Right ventricle myocardium superior (tissue), 1 donor: ENCODE results near the gene GRHL1. TPM values are rescaled to one million over a fixed set of nuclear protein-coding genes. Genes with fewer than 3 reads are reported as not detected.

Experiments
- ATAC-seq: fragments of 200-7000 bp; cut with Tn5 transposase; one replicate; pipeline ENCODE4 v1.9.1; 2020; ENCODE audit warnings: mild to moderate bottlenecking; ENCODE audit not compliant: poor library complexity
- DNase-seq: peaks from one replicate; pipeline ENCODE4 v3.0.0-alpha.2; 2020
- intact Hi-C: fragments of 100-400 bp; cut with DNase I; formaldehyde crosslinking; loops from one replicate; pipeline ENCODE4 v1.11.2; 2022
- total RNA-seq: library from RNA; stranded (reverse); fragmentation: NEBNext Ultra II Directional; extraction: Animal tissue kit (Norgen Biotek cat#: 25700); gene quantifications from one replicate; pipeline ENCODE4 v1.2.1, GENCODE V29; 2021
- donor health status: DM: no; HTN: yes; CAD: no; lungs with severe emphysema.

Gene GRHL1
- total RNA-seq, 1 donor from 2014 or later: 1.0 TPM

GRCh38 chr2:9945596-9945995 is 5.9 kb upstream of the GRHL1 start:
- no peak for DNase-seq
- intact Hi-C loops: no loop called here
- ATAC-seq: no peak

DNA sequence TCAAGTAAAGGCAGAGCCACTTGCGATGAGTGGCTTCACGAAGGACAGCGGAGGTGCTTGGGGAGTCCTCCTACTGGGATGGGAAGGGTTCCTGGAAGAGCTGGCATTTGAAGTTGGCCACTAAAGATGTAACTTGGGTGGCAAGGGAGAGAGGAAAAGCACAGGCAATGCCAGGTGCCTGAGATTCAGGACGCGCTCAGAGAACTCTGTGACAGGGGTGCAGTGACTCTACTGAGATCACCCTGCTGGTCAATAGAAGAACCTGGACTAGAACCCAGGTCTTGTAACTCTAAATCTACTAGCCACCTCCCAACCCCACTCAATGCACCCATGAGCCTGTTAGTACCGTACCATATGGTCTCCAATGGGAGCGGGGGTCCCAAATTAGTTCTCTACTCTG is 5.4 kb upstream of the GRHL1 start:
- ATAC-seq (no peak), DNase-seq (no peak)
- intact Hi-C loops: no loop called here

- ATAC-seq: no peak
- intact Hi-C loops: no loop called here
- DNase-seq: no peak
Observed at GRCh38 chr2:9946818-9947217, 4.7 kb upstream of the GRHL1 start.

GRCh38 chr2:9948721-9949120 is 2.8 kb upstream of the GRHL1 start:
- no peak for ATAC-seq
- intact Hi-C loops: no loop called here
- DNase-seq: no peak

GRCh38 chr2:9949239-9949991 is 2.1 kb upstream of the GRHL1 start:
- intact Hi-C loops: no loop called here
- DNase-seq: no peak
- ATAC-seq: no peak

GRCh38 chr2:9949992-9950520 is 1.4 kb upstream of the GRHL1 start:
- DNase-seq: no peak
- intact Hi-C loops: no loop called here
- ATAC-seq: no peak

DNA sequence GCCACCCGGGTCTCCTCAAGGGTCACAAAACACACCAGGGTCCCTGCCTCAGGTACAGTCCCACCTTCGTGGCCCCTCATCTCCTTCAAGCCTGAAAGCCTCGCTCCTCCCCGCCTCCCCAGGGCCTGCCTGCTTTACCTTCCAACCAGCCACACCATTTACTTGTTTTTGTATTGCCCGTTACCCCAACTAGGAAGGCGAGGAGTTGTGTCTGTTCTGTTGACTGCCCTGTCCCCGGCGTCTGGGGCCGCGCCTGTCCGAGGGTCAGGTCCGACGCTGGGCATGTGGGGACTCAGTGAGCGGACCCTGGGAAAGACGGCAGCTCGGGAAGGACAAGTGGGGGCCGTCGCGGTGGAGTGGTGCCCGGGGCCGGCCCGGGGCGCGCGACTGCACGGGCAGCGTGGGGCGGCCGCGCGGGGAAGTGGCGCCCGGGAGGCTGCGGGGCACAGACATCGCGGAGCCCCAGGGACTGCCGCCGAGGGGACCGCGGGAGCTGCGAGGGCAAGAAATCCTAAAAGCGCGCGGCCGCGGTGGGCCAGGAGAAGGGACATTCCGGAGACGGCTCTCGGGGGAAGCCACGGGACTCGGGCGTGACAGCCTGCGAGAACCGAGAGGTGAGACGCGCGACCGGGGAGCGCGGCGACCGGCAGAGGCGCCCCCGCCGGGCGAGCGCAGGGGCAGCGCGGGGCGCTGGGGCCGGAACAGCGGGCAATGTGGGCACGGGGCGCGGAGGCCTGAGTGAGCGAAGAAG is 797 bp upstream of the GRHL1 start:
- intact Hi-C loops: no loop called here

GRCh38 chr2:9951272-9951521 is 296 bp upstream of the GRHL1 start:
- DNase-seq: no peak
- intact Hi-C loops: no loop called here
- no peak for ATAC-seq

More for the DNA sequence above, 797 bp upstream of the GRHL1 start:
- ATAC-seq (peak; percentile 45), DNase-seq (peak; percentile 67)

DNA sequence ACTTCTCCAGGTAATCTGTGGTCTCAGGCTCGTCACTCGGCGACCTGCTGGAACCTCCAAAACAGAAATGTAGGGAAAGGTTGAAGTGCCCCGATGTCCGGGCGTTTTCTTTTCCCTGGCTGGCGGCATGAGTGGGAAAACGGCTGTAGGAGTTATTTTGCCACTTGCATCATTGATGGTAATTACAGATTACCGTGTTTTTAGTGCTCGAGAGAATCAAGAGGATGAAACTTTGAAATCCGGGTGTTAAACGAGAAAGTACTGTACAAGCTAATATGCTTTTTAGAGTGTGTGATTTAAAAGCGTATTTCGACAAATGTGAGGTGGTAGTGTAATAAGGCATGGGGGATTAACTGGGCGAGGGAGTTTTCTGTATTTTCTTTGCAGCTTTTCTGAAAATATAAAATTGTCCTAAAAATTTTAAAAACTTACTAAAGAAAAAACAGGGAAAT is 819 bp downstream of the GRHL1 start:
- no peak for DNase-seq
- intact Hi-C loops: no loop called here
- ATAC-seq: no peak

DNA sequence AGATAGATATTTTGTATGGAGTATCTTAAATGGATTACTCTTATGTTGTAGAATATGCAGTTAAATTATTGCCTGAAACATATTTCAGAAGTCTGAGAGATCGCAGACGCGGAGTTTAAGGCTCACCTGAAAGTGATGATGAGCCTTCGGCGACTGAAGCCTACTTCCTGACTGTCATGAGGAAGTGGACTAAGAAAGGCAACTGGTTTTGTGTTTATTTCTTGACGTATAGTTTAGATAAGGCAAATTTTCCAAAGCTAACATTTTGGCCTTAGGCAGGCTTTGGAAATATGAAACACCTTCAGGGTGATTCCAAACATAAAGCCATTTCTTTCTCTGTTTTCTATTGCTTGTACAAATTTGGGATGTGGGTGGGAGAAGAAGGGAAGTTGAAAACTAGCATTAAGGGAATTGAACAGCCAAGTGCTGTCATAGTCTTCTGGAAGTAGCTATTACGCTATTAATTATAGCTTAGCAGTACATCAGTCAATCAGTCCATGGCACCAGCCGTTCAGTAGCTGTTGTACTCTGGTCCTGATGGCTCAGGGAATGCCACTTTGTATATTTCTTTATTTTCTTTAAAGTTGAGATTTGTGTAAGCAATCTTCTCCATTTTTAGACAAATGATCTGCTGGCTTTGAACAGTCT is 1.5 kb downstream of the GRHL1 start:
- ATAC-seq (no peak), DNase-seq (no peak)
- intact Hi-C loops: no loop called here

DNA sequence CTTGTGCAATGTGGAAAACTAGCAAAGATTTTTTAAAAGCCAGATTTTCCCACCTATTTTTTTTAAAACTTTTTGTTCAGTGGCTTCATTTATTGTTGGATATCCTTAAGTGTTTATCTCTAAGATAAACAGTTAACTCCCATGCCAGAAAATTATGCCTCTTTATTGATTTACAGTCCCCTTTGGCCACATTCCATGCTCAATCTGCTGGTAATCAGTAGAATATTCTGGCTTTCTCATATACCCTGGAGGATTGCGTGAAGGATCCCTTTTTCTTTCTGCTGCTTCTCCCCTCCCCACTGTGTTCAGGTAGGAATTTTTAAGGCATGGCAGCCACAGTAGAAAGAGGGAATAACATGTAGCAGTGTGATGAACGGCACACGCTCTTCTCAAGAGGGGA is 2.6 kb downstream of the GRHL1 start:
- ATAC-seq (no peak), DNase-seq (no peak)

DNA sequence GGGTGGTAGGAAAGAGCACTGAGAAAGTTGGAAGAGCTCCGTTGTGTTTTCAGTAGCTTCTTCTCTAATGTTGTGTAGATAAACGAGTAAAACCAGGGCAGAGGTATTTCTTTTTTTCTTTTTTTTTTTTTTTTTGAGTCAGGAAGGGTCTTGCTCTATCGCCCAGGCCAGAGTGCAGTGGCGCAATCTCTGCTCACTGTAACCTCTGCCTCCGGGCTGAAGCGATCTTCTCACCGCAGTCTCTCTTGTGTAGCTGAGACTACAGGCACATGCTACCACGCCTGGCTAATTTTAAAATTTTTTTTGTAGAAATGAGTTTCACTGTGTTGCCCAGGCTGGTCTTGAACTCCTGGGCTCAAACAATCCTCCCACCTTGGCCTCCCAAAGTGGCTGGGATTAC is 6.6 kb downstream of the GRHL1 start:
- intact Hi-C loops: no loop called here
- ATAC-seq (no peak), DNase-seq (no peak)

More for the DNA sequence above, 2.6 kb downstream of the GRHL1 start:
- intact Hi-C loops: no loop called here

DNA sequence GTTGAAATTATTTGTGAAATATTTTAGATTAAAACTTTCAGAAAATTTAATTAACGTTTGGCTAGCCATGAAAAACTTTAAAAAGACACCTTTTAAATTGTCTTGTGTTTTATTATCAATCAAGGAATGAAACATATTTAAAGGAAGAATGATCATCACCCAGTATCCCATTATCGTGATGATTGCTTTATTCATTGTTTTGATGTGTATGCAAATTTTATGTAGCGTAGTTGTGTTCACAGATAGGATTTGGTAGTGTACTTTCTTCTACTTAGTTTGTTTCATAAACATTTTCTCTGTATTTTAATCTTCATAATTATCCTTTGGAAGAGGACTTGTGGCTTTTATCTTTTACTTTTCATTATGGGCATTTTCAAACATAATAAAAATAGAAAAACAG is 7.8 kb downstream of the GRHL1 start:
- ATAC-seq: no peak
- intact Hi-C loops: no loop called here

DNA sequence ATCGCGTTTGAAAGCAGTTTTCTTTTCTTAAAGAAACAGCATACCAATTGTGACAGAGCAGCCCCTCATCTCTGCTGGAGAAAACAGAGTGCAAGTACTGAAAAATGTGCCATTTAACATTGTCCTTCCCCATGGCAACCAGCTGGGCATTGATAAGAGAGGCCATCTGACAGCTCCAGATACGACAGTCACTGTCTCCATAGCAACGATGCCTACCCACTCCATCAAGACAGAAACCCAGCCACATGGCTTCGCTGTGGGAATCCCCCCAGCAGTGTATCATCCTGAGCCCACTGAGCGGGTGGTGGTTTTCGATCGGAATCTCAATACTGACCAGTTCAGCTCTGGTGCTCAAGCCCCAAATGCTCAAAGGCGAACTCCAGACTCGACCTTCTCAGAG is 9.5 kb downstream of the GRHL1 start:
- ATAC-seq (no peak), DNase-seq (no peak)
- intact Hi-C loops: no loop called here

More for the DNA sequence above, 7.8 kb downstream of the GRHL1 start:
- DNase-seq: no peak

DNA sequence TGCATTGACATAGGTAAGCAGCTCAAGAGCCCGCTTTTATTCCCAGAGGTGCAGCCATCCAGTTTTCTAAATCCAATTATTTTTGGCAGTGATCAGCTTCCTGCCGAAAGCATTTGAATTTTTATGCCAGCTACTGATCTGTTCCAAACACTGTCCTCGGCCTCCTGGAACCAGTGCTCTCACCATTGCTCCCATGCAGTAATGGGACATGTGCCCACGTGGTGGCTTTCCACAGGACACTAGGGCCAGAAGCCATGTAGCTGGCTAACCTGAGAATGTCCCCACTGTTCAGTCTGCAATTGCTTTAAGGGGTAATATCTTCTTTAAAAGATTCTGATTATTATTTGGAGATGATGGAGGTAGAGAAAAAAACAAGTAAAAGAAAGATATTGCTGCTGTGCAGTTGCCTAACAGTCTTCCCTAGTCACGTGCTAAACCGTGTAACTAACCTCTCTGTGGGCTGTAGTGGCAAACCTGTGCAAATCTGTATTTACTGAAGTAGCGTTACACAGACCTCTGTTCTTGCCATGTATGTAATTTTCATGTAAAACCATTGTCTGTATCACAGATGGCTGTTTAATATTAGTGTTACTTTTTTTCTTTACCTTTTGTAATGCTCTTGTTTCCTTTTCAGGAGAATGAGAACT is 13.0 kb downstream of the GRHL1 start:
- no peak for DNase-seq
- no peak for ATAC-seq
- intact Hi-C loops: no loop called here

DNA sequence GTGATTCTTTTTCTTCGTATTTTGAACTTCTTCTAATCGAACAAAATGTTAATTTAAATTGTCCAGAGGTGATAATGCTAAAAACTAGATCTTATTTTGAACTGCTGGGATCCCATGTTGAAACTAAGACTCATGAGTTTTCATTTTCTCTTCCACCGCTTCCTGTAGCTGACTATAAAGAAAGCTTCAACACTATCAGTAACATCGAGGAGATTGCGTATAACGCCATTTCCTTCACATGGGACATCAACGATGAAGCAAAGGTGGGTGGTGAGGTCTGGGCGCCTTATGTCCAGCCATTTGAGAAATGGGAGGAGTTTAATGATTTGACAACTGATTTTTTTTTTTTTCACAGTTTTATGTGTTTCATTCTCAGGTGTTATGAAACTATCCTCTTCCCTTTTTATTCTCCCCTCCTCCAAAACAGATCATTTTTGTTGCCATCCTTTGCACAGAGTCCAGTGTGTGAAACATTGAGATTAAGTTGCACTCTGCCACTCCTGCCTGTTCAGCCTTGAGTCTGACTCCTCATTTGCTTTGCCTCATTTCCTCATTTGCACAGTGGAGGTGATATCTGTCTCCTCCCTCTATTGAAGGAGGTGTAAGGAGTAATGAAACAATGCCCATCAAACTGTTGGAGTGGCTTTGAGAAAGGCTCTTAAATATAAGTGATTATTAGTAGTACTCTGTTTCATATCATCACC is 13.8 kb downstream of the GRHL1 start:
- intact Hi-C loops: no loop called here

DNA sequence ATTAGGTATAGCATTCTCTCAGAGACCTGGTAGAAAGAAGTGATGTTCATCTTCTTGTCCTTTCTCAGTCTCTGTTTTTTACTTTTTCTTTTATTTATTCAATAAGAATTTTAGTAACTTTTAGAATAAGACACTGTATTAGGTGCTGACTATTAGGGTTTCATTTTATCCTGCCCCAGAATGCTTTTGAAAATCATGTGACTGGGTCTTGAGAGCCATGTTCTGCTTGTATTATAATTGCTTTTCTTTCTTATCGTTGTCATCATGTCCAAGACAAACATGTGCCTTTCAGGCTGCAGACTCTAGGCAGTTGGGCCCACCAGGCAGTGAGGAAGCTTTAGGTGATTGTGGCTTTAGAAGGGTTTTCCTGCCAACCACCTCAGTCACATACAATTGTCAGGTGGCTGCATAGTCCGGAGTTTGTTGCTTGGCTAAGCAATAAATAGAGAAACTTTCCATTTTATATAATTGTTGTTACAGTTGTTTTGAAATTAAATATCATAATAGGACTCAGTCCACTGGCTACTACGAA is 15.1 kb downstream of the GRHL1 start:
- DNase-seq: no peak
- no peak for ATAC-seq
- intact Hi-C loops: no loop called here

More for the DNA sequence above, 13.8 kb downstream of the GRHL1 start:
- DNase-seq: no peak
- no peak for ATAC-seq

DNA sequence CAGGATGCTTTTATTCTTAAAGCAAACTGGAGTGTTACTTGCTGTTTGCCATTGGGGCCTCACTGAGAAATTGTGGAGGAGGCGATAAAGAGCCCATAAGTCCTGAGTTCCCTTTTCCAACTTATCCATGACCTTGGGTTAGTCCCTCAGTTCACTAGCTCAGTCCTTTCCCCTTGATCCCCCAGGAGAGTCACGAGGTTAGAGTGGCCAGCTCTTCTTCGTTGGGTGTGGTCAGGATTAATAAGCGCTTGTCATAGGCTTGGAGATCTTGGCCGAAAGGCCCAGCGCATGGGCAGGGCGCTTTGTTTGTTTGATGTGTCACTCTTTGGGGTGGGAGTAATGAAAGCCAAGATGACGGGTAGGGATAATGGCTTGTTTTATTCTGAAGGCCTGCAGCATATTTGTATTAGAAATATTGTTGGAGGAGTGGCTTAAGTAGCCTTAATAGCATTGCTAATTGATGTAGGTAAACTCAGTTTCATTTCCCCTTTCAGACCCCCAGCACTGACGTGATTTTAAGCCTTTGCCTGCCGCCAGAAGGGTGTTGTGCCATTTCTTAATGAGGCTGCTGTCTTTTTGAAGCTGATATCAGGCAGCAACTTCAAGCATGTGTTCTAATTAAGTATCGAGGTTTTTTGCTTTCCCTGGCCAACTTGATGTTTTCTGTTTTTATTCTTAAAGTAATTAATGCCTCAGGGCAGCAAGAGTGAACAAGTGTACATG is 15.7 kb downstream of the GRHL1 start:
- DNase-seq: no peak
- intact Hi-C loops: no loop called here
- no peak for ATAC-seq
